Sigmoid colon (tissue), 7 donors: ENCODE data around the gene RFNG. TPM values are rescaled to one million over a fixed set of nuclear protein-coding genes. Genes with fewer than 3 reads are reported as not detected.

Experiments used
- DNase-seq: peaks from one replicate; pipeline ENCODE4 v3.0.0-alpha.2; 2019
- H3K27ac ChIP-seq, 4 donors: fragments of 200-600 bp; sonication (generic); one replicate each; pipeline ENCODE4 v1.5.1; 2016 to 2019; ENCODE audit warnings: mild to moderate bottlenecking in 1 of 4
- H3K27me3 ChIP-seq, 3 donors: fragments of 200-600 bp; sonication (generic); one replicate each; pipeline ENCODE4 v1.5.1; 2019; ENCODE audit warnings: mild to moderate bottlenecking in 1 of 3
- H3K36me3 ChIP-seq, 4 donors: fragments of 200-600 bp; sonication (generic); one replicate each; pipeline ENCODE4 v1.5.1; 2016 to 2019
- H3K4me1 ChIP-seq, 4 donors: fragments of 200-600 bp; sonication (generic); one replicate each; pipeline ENCODE4 v1.5.1; 2017 to 2019
- H3K4me3 ChIP-seq, 4 donors: fragments of 200-600 bp; sonication (generic); one replicate each; pipeline ENCODE4 v1.5.1; 2017 to 2019; ENCODE audit warnings: mild to moderate bottlenecking in 2 of 4, moderate library complexity in 1 of 4
- H3K9me3 ChIP-seq, 4 donors: fragments of 200-600 bp in 3 of 4; sonication (generic) in 3 of 4; one replicate each; pipeline versions ENCODE4 v1.5.1 to v1.6.1; 2013 to 2019
- EP300 ChIP-seq, 4 donors: sonication (generic); formaldehyde crosslinking; IDR thresholded peaks; one replicate each; pipeline ENCODE4 v1.6.1; 2017; ENCODE audit warnings: antibody characterized with exemption in 4 of 4
- POLR2A ChIP-seq, 2 donors: fragments of 450-650 bp; IDR thresholded peaks; one replicate each; pipeline ENCODE4 v1.6.1; 2016; ENCODE audit warnings: antibody characterized with exemption in 2 of 2, mild to moderate bottlenecking in 2 of 2, moderate library complexity in 2 of 2
- POLR2AphosphoS5 ChIP-seq, 4 donors: sonication (generic); formaldehyde crosslinking; IDR thresholded peaks; one replicate each; pipeline ENCODE4 v1.6.1; 2017; ENCODE audit warnings: antibody characterized with exemption in 4 of 4
- WGBS, 2 donors: extraction: QIAGEN DNeasy Blood & Tissue Kit; methylation state at CpG; one replicate each; pipeline ENCODE4 v1.1.7; 2013; 5-methylcytosine and 5-hydroxymethylcytosine counted together
- intact Hi-C: fragments of 100-400 bp; cut with DNase I; formaldehyde crosslinking; loops from one replicate; pipeline ENCODE4 v1.15.1; 2023
- polyA plus RNA-seq, 3 donors: library from polyadenylated mRNA; stranded (reverse); fragments of 200-250 nt; gene quantifications; one replicate each; pipeline ENCODE4 v1.2.3, GENCODE V29; 2013
- total RNA-seq, 4 donors: library from RNA; depleted of rRNA; stranded (reverse); fragments of >200 nt; gene quantifications; one replicate each; pipeline ENCODE4 v1.1.0, GENCODE V29; 2016
- TF ChIP-seq, protein P1 (sequence below), 4 experiments: fragments of 450-650 bp in 3 of 4; fragments of 200-600 bp in 1 of 4; IDR thresholded peaks; one replicate each; pipeline ENCODE4 v1.5.1; 2016 to 2019; ENCODE audit warnings: antibody characterized with exemption in 4 of 4, mild to moderate bottlenecking in 3 of 4, moderate library complexity in 2 of 4
- donor health status: healthy with polysubstance abuse.
- donor health status: Bipolar disorder and iron deficiency.
- donor health status: healthy.

The RFNG gene
- total and polyA plus RNA-seq, 7 donors = 13.6 to 38.6 (median 33.5) TPM

DNA sequence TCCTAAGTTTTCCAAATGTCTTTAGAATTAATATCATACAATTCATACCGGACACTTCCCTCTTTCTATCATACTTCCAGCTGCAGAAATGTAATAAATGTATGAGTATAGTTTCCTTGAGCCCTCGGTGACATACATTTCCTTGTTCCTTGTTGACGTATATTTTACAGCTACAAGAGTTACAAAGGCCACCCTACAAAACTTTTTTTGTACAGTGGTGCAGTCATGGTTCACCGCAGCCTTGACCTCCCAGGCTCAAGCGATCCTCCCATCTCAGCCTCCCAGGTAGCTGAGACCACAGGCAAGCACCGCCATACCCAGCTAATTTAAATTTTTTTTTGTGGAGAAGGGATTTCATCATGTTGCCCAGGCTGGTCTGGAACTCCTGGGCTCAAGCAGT lies 21.2 kb upstream of the RFNG start:
- intact Hi-C loops = no loop called here
- Histone ChIP-seq H3K27me3 (no peaks in the 10 kb centered on the region), H3K36me3 (no peaks in the 10 kb centered on the region), H3K4me3 (no peak overlapping the region), H3K4me1 (no peaks in the 10 kb centered on the region), H3K9me3 (no peaks in the 10 kb centered on the region), H3K27ac (no peak overlapping the region)
- DNase-seq = no peak
- 23 to 64% methylated on average over 6 of the region's 6 CpGs for WGBS, 2 donors
- TF ChIP-seq, protein P1, sequence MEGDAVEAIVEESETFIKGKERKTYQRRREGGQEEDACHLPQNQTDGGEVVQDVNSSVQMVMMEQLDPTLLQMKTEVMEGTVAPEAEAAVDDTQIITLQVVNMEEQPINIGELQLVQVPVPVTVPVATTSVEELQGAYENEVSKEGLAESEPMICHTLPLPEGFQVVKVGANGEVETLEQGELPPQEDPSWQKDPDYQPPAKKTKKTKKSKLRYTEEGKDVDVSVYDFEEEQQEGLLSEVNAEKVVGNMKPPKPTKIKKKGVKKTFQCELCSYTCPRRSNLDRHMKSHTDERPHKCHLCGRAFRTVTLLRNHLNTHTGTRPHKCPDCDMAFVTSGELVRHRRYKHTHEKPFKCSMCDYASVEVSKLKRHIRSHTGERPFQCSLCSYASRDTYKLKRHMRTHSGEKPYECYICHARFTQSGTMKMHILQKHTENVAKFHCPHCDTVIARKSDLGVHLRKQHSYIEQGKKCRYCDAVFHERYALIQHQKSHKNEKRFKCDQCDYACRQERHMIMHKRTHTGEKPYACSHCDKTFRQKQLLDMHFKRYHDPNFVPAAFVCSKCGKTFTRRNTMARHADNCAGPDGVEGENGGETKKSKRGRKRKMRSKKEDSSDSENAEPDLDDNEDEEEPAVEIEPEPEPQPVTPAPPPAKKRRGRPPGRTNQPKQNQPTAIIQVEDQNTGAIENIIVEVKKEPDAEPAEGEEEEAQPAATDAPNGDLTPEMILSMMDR (IDR thresholded peaks at IDR 0.05) = no peak
- no peak for TF ChIP-seq EP300 (IDR thresholded peaks at IDR 0.05)
- no peak for TF ChIP-seq POLR2A (IDR thresholded peaks at IDR 0.05)
- no peak for TF ChIP-seq POLR2AphosphoS5 (IDR thresholded peaks at IDR 0.05)

DNA sequence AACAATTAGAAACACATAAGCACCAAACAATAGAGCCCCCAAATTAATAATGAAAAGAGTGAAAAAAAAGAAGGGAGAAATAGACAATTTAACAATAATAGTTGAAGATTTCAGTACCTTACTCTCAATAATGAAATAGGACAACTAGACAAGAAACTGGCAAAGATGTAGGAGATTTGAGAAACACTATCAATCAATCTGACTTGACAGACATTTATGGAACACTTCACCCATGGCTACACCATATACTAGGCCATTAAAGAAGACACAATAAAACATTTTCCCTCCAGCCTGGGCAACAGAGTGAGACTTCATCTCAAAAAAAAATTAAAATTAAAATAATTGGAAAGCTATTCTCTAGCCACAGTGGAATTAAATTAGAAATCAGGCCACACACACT lies 19.0 kb upstream of the RFNG start:
- intact Hi-C loops = no loop called here
- Histone ChIP-seq H3K36me3 (no peaks in the 10 kb centered on the region), H3K27ac (no peak overlapping the region), H3K27me3 (no peaks in the 10 kb centered on the region), H3K4me1 (peaks cover 0 to 9% (median 8%) of the 10 kb centered on the region in 4 donors), H3K4me3 (no peak overlapping the region), H3K9me3 (no peaks in the 10 kb centered on the region)
- DNase-seq = no peak
- TF ChIP-seq EP300 (IDR thresholded peaks at IDR 0.05) (no peak), POLR2AphosphoS5 (IDR thresholded peaks at IDR 0.05) (no peak), POLR2A (IDR thresholded peaks at IDR 0.05) (no peak)
- TF ChIP-seq, protein P1 (IDR thresholded peaks at IDR 0.05) = no peak

DNA sequence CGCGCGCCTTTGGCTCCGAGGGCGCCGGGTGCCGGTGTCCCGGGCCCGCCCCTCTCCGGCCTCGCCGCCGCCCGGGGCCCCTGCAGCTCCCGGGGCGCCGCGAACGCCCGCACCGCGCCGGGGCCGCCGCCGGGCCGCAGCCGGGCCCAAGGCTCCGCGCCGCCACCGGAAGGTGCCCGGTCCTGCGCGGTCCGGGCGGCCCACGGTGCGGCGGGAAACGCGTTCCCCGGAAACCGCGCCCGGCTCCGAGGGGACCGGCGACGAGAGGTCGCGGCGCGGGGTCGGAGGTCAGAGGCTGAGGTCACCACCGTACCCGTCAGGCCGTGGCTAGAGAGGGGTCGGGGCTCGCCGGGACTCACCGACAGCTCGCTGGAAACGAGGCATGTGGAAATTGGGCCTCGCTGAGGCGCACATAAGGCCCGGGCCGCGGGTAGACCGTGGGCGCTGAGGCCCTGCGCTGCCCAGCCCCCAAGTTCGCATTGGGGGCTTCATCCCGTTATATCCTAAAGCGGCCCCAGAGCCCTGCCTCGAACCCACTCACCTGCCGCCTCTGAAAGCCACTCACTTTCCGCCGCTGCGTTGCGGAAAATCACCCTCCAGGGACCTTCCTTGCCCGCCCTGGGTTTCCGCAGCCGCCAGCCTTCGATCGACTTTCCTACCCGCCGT lies 14.2 kb upstream of the RFNG start, which contains the start of gene DUS1L:
DUS1L (minus strand) TSS at position 167 of the 666 bp plus-strand sequence. CDS start 745 bp downstream, outside the sequence.
- Histone ChIP-seq H3K4me3 (peak within 1 kb of the TSS; percentile 61 to 97 (median 88)), H3K27me3 (no peaks in the 10 kb centered on the region), H3K9me3 (no peaks in the 10 kb centered on the region), H3K4me1 (peaks cover 0 to 30% (median 25%) of the 10 kb centered on the region in 4 donors), H3K27ac (peak within 1 kb of the TSS; percentile 83 to 89 (median 86)), H3K36me3 (peaks cover 9 to 33% (median 15%) of the 10 kb centered on the region in 4 donors)
- TF ChIP-seq, protein P1 (IDR thresholded peaks at IDR 0.05) = no peak
- TF ChIP-seq POLR2AphosphoS5 (IDR thresholded peaks at IDR 0.05) = peak in 3 of 4 donors; percentile 41 to 64 (median 50)
- DNase-seq = peak; percentile 80
- intact Hi-C loops = loop anchor here (2.0 kb wide), 1 partner anchor 33 kb away; the partner anchor contains the start of gene FASN
- WGBS, 2 donors = 10 to 12% methylated on average over 88 of the region's 88 CpGs

DNA sequence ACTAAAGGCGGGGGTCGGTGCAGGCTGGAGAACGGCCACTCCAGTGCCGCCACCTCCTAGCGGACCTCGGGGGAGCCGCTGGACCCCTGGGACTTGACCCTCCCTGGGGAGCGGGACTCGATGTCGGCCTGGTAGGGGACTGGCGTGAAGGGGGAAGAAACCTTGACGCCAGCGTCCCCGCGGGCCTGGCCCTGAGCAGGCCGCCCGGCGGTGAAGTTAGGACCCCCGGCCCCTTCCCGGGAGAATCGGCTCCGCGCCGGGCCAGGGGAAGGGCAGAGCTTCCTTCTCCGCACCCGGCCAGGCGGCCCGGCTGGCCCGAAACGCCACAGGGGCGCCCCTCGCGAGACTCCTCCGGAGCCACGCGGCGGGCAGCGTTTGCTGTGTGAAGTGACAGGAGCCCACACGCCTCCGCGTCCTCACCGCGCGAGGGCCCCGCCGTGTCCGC lies 13.6 kb upstream of the RFNG start:
- H3K4me1 ChIP-seq = peaks cover 0 to 30% (median 25%) of the 10 kb centered on the region in 4 donors
- peak overlapping the region; percentile 76 to 89 (median 84) for H3K27ac ChIP-seq
- intact Hi-C loops = loop anchor here (2.0 kb wide), 1 partner anchor 34 kb away; the partner anchor contains the start of gene FASN
- peak overlapping the region; percentile 61 to 97 (median 88) for H3K4me3 ChIP-seq
- 1% methylated on average over 47 of the region's 47 CpGs for WGBS, 2 donors
- H3K36me3 ChIP-seq = peaks cover 9 to 38% (median 18%) of the 10 kb centered on the region in 4 donors
- TF ChIP-seq POLR2A (IDR thresholded peaks at IDR 0.05) (no peak), EP300 (IDR thresholded peaks at IDR 0.05) (no peak), POLR2AphosphoS5 (IDR thresholded peaks at IDR 0.05) (no peak)
- TF ChIP-seq, protein P1 (IDR thresholded peaks at IDR 0.05) = no peak
- no peaks in the 10 kb centered on the region for H3K27me3 ChIP-seq
- DNase-seq = no peak
- no peaks in the 10 kb centered on the region for H3K9me3 ChIP-seq
